CD4-positive, alpha-beta T cell treated with Interleukin-1 beta for 1 hour (primary cell): ENCODE results near the gene CRLF2.
"Not testable (repeated sequence)": the region's sequence is repeated elsewhere in the genome, so short reads cannot be mapped to it uniquely, and the experiment has no call there.

Experiments
- DNase-seq, 2 donors: peaks; one replicate each; pipeline ENCODE4 v3.0.0-alpha.2; 2020 to 2022

The CRLF2 gene

GRCh38 chrX:1212532-1212931 lies at the start of gene CRLF2:
Gene CRLF2 (minus strand): TSS chrX:1212649. CDS start chrX:1212634, 15 bp downstream.
- DNase-seq: peak; percentile 22 to 33

GRCh38 chrX:1261771-1262170 lies 49.3 kb upstream of the CRLF2 start:
- not testable (repeated sequence) for DNase-seq

GRCh38 chrX:1261285-1261684 lies 48.8 kb upstream of the CRLF2 start:
- DNase-seq: no peak

- DNase-seq: no peak
Measured at GRCh38 chrX:1252861-1253260, 40.4 kb upstream of the CRLF2 start.

GRCh38 chrX:1249101-1249887 lies 36.8 kb upstream of the CRLF2 start:
- peak; percentile 36 to 70 for DNase-seq

GRCh38 chrX:1248331-1249061 lies 36.0 kb upstream of the CRLF2 start:
- DNase-seq: peak in 1 of 2 donors; percentile 62

GRCh38 chrX:1246816-1247215 lies 34.4 kb upstream of the CRLF2 start:
- peak; percentile 78 to 83 for DNase-seq

GRCh38 chrX:1244164-1245076 lies 32.0 kb upstream of the CRLF2 start:
- peak in 1 of 2 donors; percentile 20 for DNase-seq

- DNase-seq: peak in 1 of 2 donors; percentile 24
Measured at GRCh38 chrX:1242891-1243402, 30.5 kb upstream of the CRLF2 start.

- DNase-seq: not testable (repeated sequence)
Measured at GRCh38 chrX:1240551-1240950, 28.1 kb upstream of the CRLF2 start.

GRCh38 chrX:1239681-1240142 lies 27.3 kb upstream of the CRLF2 start:
- peak; percentile 39 to 90 for DNase-seq

- DNase-seq: no peak
Measured at GRCh38 chrX:1231850-1232465, 19.5 kb upstream of the CRLF2 start.

- DNase-seq: not testable (repeated sequence)
Measured at GRCh38 chrX:1228101-1228500, 15.7 kb upstream of the CRLF2 start.

GRCh38 chrX:1226249-1226648 lies 13.8 kb upstream of the CRLF2 start:
- no peak for DNase-seq

GRCh38 chrX:1224954-1225353 lies 12.5 kb upstream of the CRLF2 start:
- no peak for DNase-seq

- DNase-seq: no peak
Measured at GRCh38 chrX:1223242-1223600, 10.8 kb upstream of the CRLF2 start.

- DNase-seq: peak in 1 of 2 donors; percentile 64
Measured at GRCh38 chrX:1222531-1223241, 10.2 kb upstream of the CRLF2 start.

GRCh38 chrX:1221296-1221845 lies 8.9 kb upstream of the CRLF2 start:
- no peak for DNase-seq

- DNase-seq: no peak
Measured at GRCh38 chrX:1218286-1218685, 5.8 kb upstream of the CRLF2 start.

GRCh38 chrX:1215123-1215823 lies 2.8 kb upstream of the CRLF2 start:
- DNase-seq: peak in 1 of 2 donors; percentile 57

GRCh38 chrX:1213971-1214370 lies 1.5 kb upstream of the CRLF2 start:
- no peak for DNase-seq
